ENCODE measurements around the gene FXYD6.
"Not testable (repeated sequence)": the region's sequence is repeated elsewhere in the genome, so short reads cannot be mapped to it uniquely, and the experiment has no call there.

FXYD6 gene, protein sequence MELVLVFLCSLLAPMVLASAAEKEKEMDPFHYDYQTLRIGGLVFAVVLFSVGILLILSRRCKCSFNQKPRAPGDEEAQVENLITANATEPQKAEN

DNA sequence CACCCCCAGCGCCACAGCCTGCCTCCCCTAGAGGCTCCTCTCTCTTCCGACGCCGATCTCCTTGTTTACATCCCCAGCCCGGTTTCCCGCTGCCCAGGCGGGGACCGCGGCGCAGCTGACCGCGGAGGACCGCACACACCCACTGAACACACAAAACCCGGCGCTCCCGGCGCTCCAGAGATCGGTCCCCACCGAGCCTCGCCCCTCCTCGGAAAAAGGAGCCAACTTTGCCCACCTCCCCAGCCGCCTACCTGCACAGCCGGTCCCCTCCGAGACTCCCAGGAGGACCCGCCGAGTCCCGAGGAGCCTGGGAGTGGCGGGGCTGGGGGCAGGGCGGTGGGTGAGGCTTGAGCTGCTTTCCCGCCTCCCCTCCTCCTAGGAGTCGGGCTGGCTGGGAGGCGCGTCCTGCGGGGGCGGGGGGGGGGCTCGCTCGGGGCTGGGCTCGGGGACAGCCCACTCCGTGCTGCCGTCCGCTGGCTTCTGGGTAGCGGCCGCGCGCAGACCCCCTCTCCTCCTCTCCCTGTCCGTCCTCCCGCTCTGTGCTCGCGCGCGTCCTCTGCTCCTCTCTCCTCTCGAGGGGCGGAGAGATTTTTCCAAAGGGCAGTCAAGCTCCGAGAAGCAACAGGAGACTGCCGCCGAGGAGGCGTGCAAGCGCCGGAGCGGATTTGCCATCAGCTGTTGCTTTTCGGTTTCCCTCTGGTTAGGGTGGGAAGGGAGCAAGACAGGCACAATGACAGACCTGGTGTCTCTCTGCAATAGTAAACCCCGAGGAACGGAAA lies at the start of gene FXYD6:
Gene FXYD6, minus strand, starts transcription at position 318 of the 779 bp plus-strand sequence. CDS start 33,882 bp downstream, outside the sequence.
- TF ChIP-seq, protein P1, sequence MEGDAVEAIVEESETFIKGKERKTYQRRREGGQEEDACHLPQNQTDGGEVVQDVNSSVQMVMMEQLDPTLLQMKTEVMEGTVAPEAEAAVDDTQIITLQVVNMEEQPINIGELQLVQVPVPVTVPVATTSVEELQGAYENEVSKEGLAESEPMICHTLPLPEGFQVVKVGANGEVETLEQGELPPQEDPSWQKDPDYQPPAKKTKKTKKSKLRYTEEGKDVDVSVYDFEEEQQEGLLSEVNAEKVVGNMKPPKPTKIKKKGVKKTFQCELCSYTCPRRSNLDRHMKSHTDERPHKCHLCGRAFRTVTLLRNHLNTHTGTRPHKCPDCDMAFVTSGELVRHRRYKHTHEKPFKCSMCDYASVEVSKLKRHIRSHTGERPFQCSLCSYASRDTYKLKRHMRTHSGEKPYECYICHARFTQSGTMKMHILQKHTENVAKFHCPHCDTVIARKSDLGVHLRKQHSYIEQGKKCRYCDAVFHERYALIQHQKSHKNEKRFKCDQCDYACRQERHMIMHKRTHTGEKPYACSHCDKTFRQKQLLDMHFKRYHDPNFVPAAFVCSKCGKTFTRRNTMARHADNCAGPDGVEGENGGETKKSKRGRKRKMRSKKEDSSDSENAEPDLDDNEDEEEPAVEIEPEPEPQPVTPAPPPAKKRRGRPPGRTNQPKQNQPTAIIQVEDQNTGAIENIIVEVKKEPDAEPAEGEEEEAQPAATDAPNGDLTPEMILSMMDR (IDR thresholded peaks at IDR 0.05; ENCODE audit: extremely low read depth, insufficient read depth, missing control alignments), result no peak
- in situ Hi-C loops (cut with MboI; ENCODE audit: low pct_unique_long_range_greater_than_20kb, low sequenced_read_pairs, unreplicated experiment), result no loop called here
- DNase-seq (ENCODE audit: low spot score), result no peak

DNA sequence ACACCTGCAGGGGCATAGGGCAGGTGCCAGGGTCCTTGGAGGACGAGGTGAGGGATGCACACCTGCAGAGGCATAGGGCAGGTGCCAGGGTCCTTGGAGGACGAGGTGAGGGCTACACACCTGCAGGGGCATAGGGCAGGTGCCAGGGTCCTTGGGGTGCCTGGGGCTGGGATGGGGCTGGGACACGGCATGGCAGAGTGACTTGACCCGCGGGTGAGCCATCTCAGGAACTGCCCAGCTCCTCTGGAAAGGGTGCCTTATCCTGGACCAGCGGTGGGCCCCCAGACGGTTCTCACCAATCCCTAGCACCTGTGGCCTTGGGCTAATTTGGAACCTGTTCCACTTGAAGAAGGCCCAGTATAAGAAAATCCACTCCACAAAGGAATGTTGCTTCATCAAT lies 49.7 kb upstream of the FXYD6 start:
- in situ Hi-C loops (cut with MboI; ENCODE audit: low pct_unique_long_range_greater_than_20kb, low sequenced_read_pairs, unreplicated experiment), result not testable (repeated sequence)

DNA sequence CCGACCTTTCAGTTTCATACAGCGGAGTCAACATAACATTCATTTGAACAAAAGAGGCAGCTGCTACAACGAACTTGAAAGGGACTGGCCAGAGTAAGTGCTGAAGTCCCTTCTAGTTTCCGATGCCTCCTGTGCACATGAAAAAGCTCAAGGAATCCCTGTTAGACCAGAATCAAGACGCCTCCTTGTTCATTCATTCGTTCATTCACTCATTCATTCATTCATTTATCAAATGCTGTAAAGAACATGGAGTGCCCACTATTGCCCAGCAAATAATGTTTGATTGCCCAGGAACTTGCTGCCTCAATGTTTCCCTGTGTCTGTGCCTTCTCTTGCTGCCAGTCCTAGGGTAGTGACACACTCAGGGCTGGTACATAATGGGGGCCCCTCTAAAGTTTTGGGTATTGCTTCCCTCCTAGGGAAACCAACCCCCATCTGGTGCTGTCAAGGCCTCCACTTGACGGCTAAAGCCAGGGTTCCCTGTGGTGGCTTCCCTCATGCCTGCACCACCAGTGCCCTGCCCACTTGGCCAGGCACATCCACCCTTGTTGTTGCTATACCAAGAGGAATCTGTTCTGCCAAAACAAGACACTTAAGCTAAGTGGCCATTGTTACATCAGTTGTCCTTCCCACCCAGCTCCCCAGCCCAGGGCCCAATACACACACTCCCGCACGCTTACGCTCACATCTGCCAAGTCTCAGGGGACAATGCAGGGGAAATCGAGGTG lies 48.9 kb upstream of the FXYD6 start:
- no peak for DNase-seq (ENCODE audit: low spot score)
- TF ChIP-seq, protein P1 (IDR thresholded peaks at IDR 0.05; ENCODE audit: extremely low read depth, insufficient read depth, missing control alignments), result no peak
- in situ Hi-C loops (cut with MboI; ENCODE audit: low pct_unique_long_range_greater_than_20kb, low sequenced_read_pairs, unreplicated experiment), result no loop called here

More for the DNA sequence above, 49.7 kb upstream of the FXYD6 start:
- DNase-seq (ENCODE audit: low spot score), result not testable (repeated sequence)

- DNase-seq (ENCODE audit: low spot score), result no peak
- TF ChIP-seq, protein P1 (IDR thresholded peaks at IDR 0.05; ENCODE audit: extremely low read depth, insufficient read depth, missing control alignments), result no peak
- in situ Hi-C loops (cut with MboI; ENCODE audit: low pct_unique_long_range_greater_than_20kb, low sequenced_read_pairs, unreplicated experiment), result no loop called here
Measured at GRCh38 chr11:117924631-117925170, 48.2 kb upstream of the FXYD6 start.

DNA sequence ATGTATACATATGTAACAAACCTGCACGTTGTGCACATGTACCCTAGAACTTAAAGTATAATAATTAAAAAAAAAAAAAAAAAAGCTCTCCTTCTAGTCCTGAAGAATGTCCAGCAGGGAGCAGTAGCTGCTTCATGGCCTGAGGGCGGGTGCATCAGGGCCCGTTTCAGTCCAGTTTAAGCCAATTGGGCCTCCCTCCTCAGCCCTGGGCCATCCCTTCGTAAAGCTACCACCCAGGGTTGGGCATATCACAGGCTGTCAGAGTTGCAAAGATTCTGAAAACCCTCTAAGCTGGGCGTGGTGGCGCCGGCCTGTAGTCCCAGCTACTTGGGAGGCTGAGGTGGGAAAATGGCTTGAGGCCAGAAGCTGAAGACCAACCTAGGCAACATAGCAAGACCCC lies 47.3 kb upstream of the FXYD6 start:
- in situ Hi-C loops (cut with MboI; ENCODE audit: low pct_unique_long_range_greater_than_20kb, low sequenced_read_pairs, unreplicated experiment), result no loop called here
- no peak for DNase-seq (ENCODE audit: low spot score)
- TF ChIP-seq, protein P1 (IDR thresholded peaks at IDR 0.05; ENCODE audit: extremely low read depth, insufficient read depth, missing control alignments), result no peak

DNA sequence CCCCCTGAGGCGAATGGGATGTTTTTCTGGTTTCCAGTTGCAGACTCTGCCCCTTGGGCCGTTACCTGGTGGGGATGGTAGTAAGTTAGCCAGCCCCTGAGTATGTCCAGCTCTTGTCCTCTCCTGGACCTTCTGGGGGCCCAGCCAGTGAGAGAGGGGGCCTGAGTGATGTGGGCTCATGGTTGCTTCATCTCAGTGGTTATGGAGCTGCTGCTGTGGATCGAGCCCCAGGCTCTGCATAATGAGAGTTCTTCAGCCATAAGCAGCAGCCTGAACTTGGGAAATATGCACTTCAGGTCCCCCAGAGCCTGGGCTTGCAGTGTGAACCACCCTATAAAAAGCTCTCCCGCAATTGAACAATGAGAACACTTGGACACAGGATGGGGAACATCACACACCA lies 46.8 kb upstream of the FXYD6 start:
- DNase-seq (ENCODE audit: low spot score), result no peak
- TF ChIP-seq, protein P1 (IDR thresholded peaks at IDR 0.05; ENCODE audit: extremely low read depth, insufficient read depth, missing control alignments), result no peak
- in situ Hi-C loops (cut with MboI; ENCODE audit: low pct_unique_long_range_greater_than_20kb, low sequenced_read_pairs, unreplicated experiment), result no loop called here

All from GM13977 (cell line).